ENCODE measurements around the gene CDC42SE2. TPM values are rescaled to one million over a fixed set of nuclear protein-coding genes. Genes with fewer than 3 reads are reported as not detected.

The CDC42SE2 gene
- polyA plus RNA-seq, 1 experiment, result 6.7 TPM

GRCh38 chr5:131386124-131386523 lies 122.3 kb downstream of the CDC42SE2 start:
- ChIA-PET CTCF (no interaction called here), POLR2A (no interaction called here)
- Histone ChIP-seq H3K4me3 (ENCODE audit: low read depth, low read length) (no peak overlapping the region), H3K36me3 (ENCODE audit: control insufficient read depth, insufficient read depth, low read length) (peaks cover 2% of the 10 kb centered on the region; the same call in 1 of the 2 replicates), H3K27me3 (ENCODE audit: control insufficient read depth, insufficient read depth, low read length) (no peaks in the 10 kb centered on the region)
- no peak for TF ChIP-seq CTCF (IDR thresholded peaks at IDR 0.05; ENCODE audit: insufficient read depth, low read depth, low read length)
- no peak for DNase-seq (ENCODE audit: low read depth)

GRCh38 chr5:131386779-131387178 lies 122.9 kb downstream of the CDC42SE2 start:
- POLR2A ChIA-PET, result no interaction called here
- Histone ChIP-seq H3K4me3 (ENCODE audit: low read depth, low read length) (no peak overlapping the region), H3K27me3 (ENCODE audit: control insufficient read depth, insufficient read depth, low read length) (no peaks in the 10 kb centered on the region), H3K36me3 (ENCODE audit: control insufficient read depth, insufficient read depth, low read length) (peaks cover 2% of the 10 kb centered on the region; the same call in 1 of the 2 replicates)
- CTCF ChIA-PET, result interaction anchor here (1.2 kb wide), 1 partner anchor 223 kb away, joined by 3 read pairs; no protein-coding TSS in a partner anchor
- no peak for DNase-seq (ENCODE audit: low read depth)
- TF ChIP-seq CTCF (IDR thresholded peaks at IDR 0.05; ENCODE audit: insufficient read depth, low read depth, low read length), result no peak

GRCh38 chr5:131387255-131387654 lies 123.4 kb downstream of the CDC42SE2 start:
- H3K36me3 ChIP-seq (ENCODE audit: control insufficient read depth, insufficient read depth, low read length), result peaks cover 3% of the 10 kb centered on the region; the same call in 1 of the 2 replicates
- no peak overlapping the region for H3K4me3 ChIP-seq (ENCODE audit: low read depth, low read length)
- POLR2A ChIA-PET, result no interaction called here
- no peak for DNase-seq (ENCODE audit: low read depth)
- CTCF ChIA-PET, result interaction anchor here (1.0 to 1.2 kb wide), 2 partner anchors 19 to 223 kb away, joined by 3 read pairs; no protein-coding TSS in a partner anchor
- no peak for TF ChIP-seq CTCF (IDR thresholded peaks at IDR 0.05; ENCODE audit: insufficient read depth, low read depth, low read length)
- no peaks in the 10 kb centered on the region for H3K27me3 ChIP-seq (ENCODE audit: control insufficient read depth, insufficient read depth, low read length)

- no peak overlapping the region for H3K4me3 ChIP-seq (ENCODE audit: low read depth, low read length)
- H3K36me3 ChIP-seq (ENCODE audit: control insufficient read depth, insufficient read depth, low read length), result peaks cover 5% of the 10 kb centered on the region; the same call in 1 of the 2 replicates
- H3K27me3 ChIP-seq (ENCODE audit: control insufficient read depth, insufficient read depth, low read length), result no peaks in the 10 kb centered on the region
- DNase-seq (ENCODE audit: low read depth), result no peak
- ChIA-PET POLR2A (no interaction called here), CTCF (no interaction called here)
- TF ChIP-seq CTCF (IDR thresholded peaks at IDR 0.05; ENCODE audit: insufficient read depth, low read depth, low read length), result no peak
These were observed 125.4 kb downstream of the CDC42SE2 start for GRCh38 chr5:131389096-131389868.

- ChIA-PET CTCF (interaction anchor here (1.1 to 1.2 kb wide), 2 partner anchors 11 to 24 kb away, joined by 3 read pairs; no protein-coding TSS in a partner anchor), POLR2A (no interaction called here)
- Histone ChIP-seq H3K36me3 (ENCODE audit: control insufficient read depth, insufficient read depth, low read length) (peaks cover 5% of the 10 kb centered on the region; the same call in 1 of the 2 replicates), H3K27me3 (ENCODE audit: control insufficient read depth, insufficient read depth, low read length) (no peaks in the 10 kb centered on the region), H3K4me3 (ENCODE audit: low read depth, low read length) (no peak overlapping the region)
- no peak for TF ChIP-seq CTCF (IDR thresholded peaks at IDR 0.05; ENCODE audit: insufficient read depth, low read depth, low read length)
- no peak for DNase-seq (ENCODE audit: low read depth)
These were observed 126.0 kb downstream of the CDC42SE2 start for GRCh38 chr5:131389869-131390265.

Measured in BJ (cell line).